HEK293 (cell line): ENCODE measurements around the gene HECA.

Experiments used
- CTCF ChIA-PET: fragments of 350-600 bp; formaldehyde crosslinking; extraction: SDS; loops from one replicate; lab custom pipeline; 2021; ENCODE audit warnings: antibody characterized with exemption; lab: Yijun Ruan, JAX
- POLR2A ChIA-PET: fragments of 300-600 bp; formaldehyde crosslinking; extraction: SDS; loops from one replicate; lab custom pipeline; 2020; ENCODE audit warnings: antibody characterized with exemption, inconsistent platforms; lab: Yijun Ruan, JAX
- H3K27ac ChIP-seq: fragments of 200-500 bp; sonication (Bioruptor generic); 2 replicates; pipeline ENCODE4 v1.5.1; 2014; ENCODE audit warnings: low read depth, low read length, control low read depth, inconsistent platforms; ENCODE audit errors: extremely low read depth
- H3K36me3 ChIP-seq, 2 experiments: fragments of 200-500 bp in 1 of 2; sonication (Bioruptor generic) in 1 of 2; 1 replicate in 1 of 2; 2 replicates in 1 of 2; pipeline ENCODE4 v1.5.1; 2014 to 2017; ENCODE audit warnings: inconsistent platforms in 2 of 2, low read length in 2 of 2; ENCODE audit not compliant: control insufficient read depth in 2 of 2, insufficient read depth in 1 of 2
- H3K4me1 ChIP-seq: fragments of 200-500 bp; sonication (Bioruptor generic); 2 replicates; pipeline ENCODE4 v1.5.1; 2014; ENCODE audit warnings: mild to moderate bottlenecking, low read length, inconsistent platforms; ENCODE audit not compliant: control insufficient read depth, insufficient read depth
- H3K4me3 ChIP-seq: 2 replicates; pipeline ENCODE4 v1.5.1; 2011; ENCODE audit warnings: low read depth, mild to moderate bottlenecking, control low read depth, low read length, moderate library complexity
- H3K9me3 ChIP-seq: fragments of 200-500 bp; sonication (Bioruptor generic); 2 replicates; pipeline ENCODE4 v1.5.1; 2014; ENCODE audit warnings: low read depth, low read length, inconsistent platforms; ENCODE audit not compliant: control insufficient read depth, insufficient read depth
- INSM2 ChIP-seq: fragments of 450-650 bp; formaldehyde crosslinking; IDR thresholded peaks from 2 replicates; pipeline ENCODE4 v1.5.1; 2016; ENCODE audit warnings: missing biosample characterization, missing genetic modification characterization
- KLF17 ChIP-seq: fragments of 450-650 bp; formaldehyde crosslinking; IDR thresholded peaks from 2 replicates; pipeline ENCODE4 v1.5.1; 2016; ENCODE audit warnings: missing biosample characterization, missing genetic modification characterization
- PRDM10 ChIP-seq: fragments of 450-650 bp; formaldehyde crosslinking; IDR thresholded peaks from 2 replicates; pipeline ENCODE4 v1.5.1; 2016; ENCODE audit warnings: missing biosample characterization, missing genetic modification characterization
- PRDM2 ChIP-seq: fragments of 450-650 bp; formaldehyde crosslinking; IDR thresholded peaks from 2 replicates; pipeline ENCODE4 v1.5.1; 2016; ENCODE audit warnings: missing biosample characterization, missing genetic modification characterization, borderline replicate concordance
- REST ChIP-seq: fragments of 450-650 bp; formaldehyde crosslinking; IDR thresholded peaks from 2 replicates; pipeline ENCODE4 v1.5.1; 2016; ENCODE audit warnings: missing biosample characterization, missing genetic modification characterization
- ZBTB1 ChIP-seq: fragments of 450-650 bp; formaldehyde crosslinking; IDR thresholded peaks from 2 replicates; pipeline ENCODE4 v1.5.1; 2016; ENCODE audit warnings: missing biosample characterization, missing genetic modification characterization
- ZNF114 ChIP-seq: fragments of 450-650 bp; formaldehyde crosslinking; IDR thresholded peaks from 2 replicates; pipeline ENCODE4 v1.5.0; 2017; ENCODE audit warnings: missing biosample characterization, missing genetic modification characterization
- ZNF138 ChIP-seq: fragments of 450-650 bp; formaldehyde crosslinking; IDR thresholded peaks from 2 replicates; pipeline ENCODE4 v1.5.1; 2016; ENCODE audit warnings: missing biosample characterization, missing genetic modification characterization, borderline replicate concordance
- ZNF791 ChIP-seq: fragments of 450-650 bp; formaldehyde crosslinking; IDR thresholded peaks from 2 replicates; pipeline ENCODE4 v1.5.1; 2016; ENCODE audit warnings: missing biosample characterization, missing genetic modification characterization

Gene HECA

GRCh38 chr6:139135578-139136545, 982 bp downstream of the HECA start (continued):
- TF ChIP-seq REST (tag by site-specific recombination): peak; percentile 71
- TF ChIP-seq, all 188 proteins: peak for 11

- ChIA-PET CTCF (interaction anchor here (0.6 to 1.4 kb wide), 8 partner anchors 8 to 907 kb away, joined by 3 to 6 read pairs (median 5); partner anchors contain the start of gene HEBP2), POLR2A (interaction anchor here (1.3 kb wide), 1 partner anchor 110 kb away, joined by 3 read pairs; no protein-coding TSS in a partner anchor)
- no peak overlapping the region for H3K27ac ChIP-seq
Observed at GRCh38 chr6:139137706-139138105, 2.8 kb downstream of the HECA start.

More at GRCh38 chr6:139137706-139138105, 2.8 kb downstream of the HECA start:
- TF ChIP-seq ZNF138 (tag by site-specific recombination) (no peak), ZNF791 (no peak), ZBTB1 (tag by site-specific recombination) (no peak), INSM2 (tag by site-specific recombination) (0 out of 2 replicates have a peak, but pooled peaks have one; percentile 29), PRDM2 (tag by site-specific recombination) (no peak), PRDM10 (tag by site-specific recombination) (0 out of 2 replicates have a peak, but pooled peaks have one; percentile 18), KLF17 (tag by site-specific recombination) (no peak), ZNF114 (tag by site-specific recombination) (no peak)
- no peaks in the 10 kb centered on the region for H3K9me3 ChIP-seq
- no peak overlapping the region for H3K4me3 ChIP-seq
- H3K4me1 ChIP-seq: peaks cover 10% of the 10 kb centered on the region; the same call in 1 of the 2 replicates
- peaks cover 0 to 8% of the 10 kb centered on the region in 2 experiments; a peak in 1 of 3 replicates for H3K36me3 ChIP-seq
